Transverse colon (tissue), 4 donors: Measurements from ENCODE around the gene HS3ST4. TPM values are rescaled to one million over a fixed set of nuclear protein-coding genes. Genes with fewer than 3 reads are reported as not detected.

Experiments used
- DNase-seq: peaks from one replicate; pipeline ENCODE4 v3.0.0-alpha.2; 2019
- H3K27ac ChIP-seq, 4 donors: fragments of 200-600 bp; sonication (generic); 2 replicates each; pipeline ENCODE4 v1.5.1; 2016 to 2018; ENCODE audit warnings: inconsistent platforms in 4 of 4
- H3K27me3 ChIP-seq: fragments of 200-600 bp; sonication (generic); 2 replicates; pipeline ENCODE4 v1.5.1; 2017; ENCODE audit warnings: inconsistent platforms
- H3K36me3 ChIP-seq, 4 donors: fragments of 200-600 bp; sonication (generic); 2 replicates each; pipeline ENCODE4 v1.5.1; 2017 to 2019; ENCODE audit warnings: inconsistent platforms in 4 of 4
- H3K4me1 ChIP-seq, 4 donors: fragments of 200-600 bp; sonication (generic); 2 replicates each; pipeline ENCODE4 v1.5.1; 2017 to 2020; ENCODE audit warnings: inconsistent platforms in 4 of 4
- H3K4me3 ChIP-seq, 4 donors: fragments of 200-600 bp; sonication (generic); 1 replicate in 1 of 4; 2 replicates in 3 of 4; pipeline versions ENCODE4 v1.5.1 to v1.6.1; 2017 to 2019; ENCODE audit warnings: inconsistent platforms in 4 of 4
- H3K9me3 ChIP-seq, 2 donors: fragments of 200-600 bp; sonication (generic); 2 replicates each; pipeline ENCODE4 v1.5.1; 2017 to 2019; ENCODE audit warnings: inconsistent platforms in 2 of 2
- CTCF ChIP-seq, 5 experiments: fragments of 200-600 bp in 3 of 5; fragments of 450-650 bp in 2 of 5; sonication (generic) in 3 of 5; IDR thresholded peaks; 1 replicate in 2 of 5; 2 replicates in 3 of 5; pipeline ENCODE4 v1.5.1; 2016 to 2017; ENCODE audit warnings: antibody characterized with exemption in 5 of 5, inconsistent platforms in 3 of 5, mild to moderate bottlenecking in 2 of 5, moderate library complexity in 1 of 5
- EP300 ChIP-seq: sonication (generic); formaldehyde crosslinking; IDR thresholded peaks from one replicate; pipeline ENCODE4 v1.6.1; 2017; ENCODE audit warnings: antibody characterized with exemption, low read depth
- POLR2A ChIP-seq: fragments of 450-650 bp; IDR thresholded peaks from one replicate; pipeline ENCODE4 v1.6.1; 2016; ENCODE audit warnings: antibody characterized with exemption, mild to moderate bottlenecking, moderate library complexity
- POLR2AphosphoS5 ChIP-seq, 3 donors: sonication (generic); formaldehyde crosslinking; IDR thresholded peaks; one replicate each; pipeline ENCODE4 v1.6.1; 2016; ENCODE audit warnings: antibody characterized with exemption in 3 of 3
- WGBS, 2 donors: methylation state at CpG; one replicate each; pipeline ENCODE4 v1.1.5; 2018; ENCODE audit warnings: low coverage in 1 of 2; 5-methylcytosine and 5-hydroxymethylcytosine counted together
- in situ Hi-C, 4 donors: fragments of 200-750 bp; cut with MboI; loops; one replicate each; pipeline versions ENCODE4 v1.15.0 to v1.15.1; 2017; ENCODE audit warnings: low sequenced_read_pairs in 3 of 4, low pct_ligation_motif_present in 1 of 4, low pct_unique_long_range_greater_than_20kb in 1 of 4
- intact Hi-C: fragments of 100-400 bp; cut with DNase I; formaldehyde crosslinking; loops from one replicate; pipeline ENCODE4 v1.15.1; 2023; ENCODE audit warnings: low total_unique reads
- small RNA-seq, 4 donors: library from RNA; depleted of rRNA; stranded (forward); fragments of <200 nt; gene quantifications; one replicate each; pipeline ENCODE3, GENCODE V24; 2016
- total RNA-seq, 4 donors: library from RNA; depleted of rRNA; stranded (reverse); fragments of >200 nt; gene quantifications; one replicate each; pipeline ENCODE4 v1.1.0, GENCODE V29; 2016

HS3ST4 gene
- total RNA-seq, 4 donors from 2014 or later: not detected

- Histone ChIP-seq H3K36me3 (no peaks in the 10 kb centered on the region), H3K4me1 (no peaks in the 10 kb centered on the region), H3K4me3 (no peak overlapping the region), H3K9me3 (no peaks in the 10 kb centered on the region), H3K27ac (no peak overlapping the region), H3K27me3 (no peaks in the 10 kb centered on the region)
- 22 to 38% methylated on average over 1 of the region's 1 CpG for WGBS, 2 donors
- in situ Hi-C loops: no loop called here
- intact Hi-C loops: no loop called here
- no peak for TF ChIP-seq CTCF (IDR thresholded peaks at IDR 0.05)
- no peak for TF ChIP-seq POLR2A
- no peak for TF ChIP-seq EP300
- TF ChIP-seq POLR2AphosphoS5 (IDR thresholded peaks at IDR 0.05): no peak
- no peak for DNase-seq
Measured at GRCh38 chr16:26177438-26177837, 485.7 kb downstream of the HS3ST4 start.

- no peak overlapping the region for H3K27ac ChIP-seq
- TF ChIP-seq POLR2A: no peak
- no peak for TF ChIP-seq CTCF (IDR thresholded peaks at IDR 0.05)
- TF ChIP-seq POLR2AphosphoS5 (IDR thresholded peaks at IDR 0.05): no peak
- TF ChIP-seq EP300: no peak
- intact Hi-C loops: no loop called here
- H3K4me3 ChIP-seq: no peak overlapping the region
- no peak for DNase-seq
- H3K4me1 ChIP-seq: no peaks in the 10 kb centered on the region
- no peaks in the 10 kb centered on the region for H3K36me3 ChIP-seq
- H3K9me3 ChIP-seq: no peaks in the 10 kb centered on the region
- in situ Hi-C loops: no loop called here
- 85 to 87% methylated on average over 6 of the region's 6 CpGs for WGBS, 2 donors
- no peaks in the 10 kb centered on the region for H3K27me3 ChIP-seq
Measured at GRCh38 chr16:26178298-26178697, 486.5 kb downstream of the HS3ST4 start.

- intact Hi-C loops: no loop called here
- WGBS, 2 donors: 68% methylated on average over 1 of the region's 1 CpG; no CpG with 5 or more reads in 1 of the 2 donors
- in situ Hi-C loops: no loop called here
- no peaks in the 10 kb centered on the region for H3K36me3 ChIP-seq
- no peaks in the 10 kb centered on the region for H3K4me1 ChIP-seq
- no peaks in the 10 kb centered on the region for H3K9me3 ChIP-seq
- no peak overlapping the region for H3K27ac ChIP-seq
- no peak overlapping the region for H3K4me3 ChIP-seq
- no peaks in the 10 kb centered on the region for H3K27me3 ChIP-seq
- no peak for DNase-seq
- TF ChIP-seq EP300 (no peak), POLR2A (no peak), POLR2AphosphoS5 (IDR thresholded peaks at IDR 0.05) (no peak), CTCF (IDR thresholded peaks at IDR 0.05) (no peak)
Measured at GRCh38 chr16:26186091-26186615, 494.4 kb downstream of the HS3ST4 start.

Small RNAs within 50 kb of the gene (small RNA-seq; reads per million reads assigned to genes)
- gene HMGN2P3: 0 reads per million in 4 donors
- 0 reads per million in 4 donors for gene MIR548W
- gene RNA5SP405: 0 reads per million in 4 donors
